GM12801 (cell line): ENCODE results near the gene BDH1.

Experiments
- CTCF ChIP-seq: IDR thresholded peaks from one replicate; pipeline ENCODE4 v1.5.1; 2011; ENCODE audit warnings: control low read depth; ENCODE audit not compliant: insufficient read length; ENCODE audit errors: extremely low read depth

Gene BDH1

DNA sequence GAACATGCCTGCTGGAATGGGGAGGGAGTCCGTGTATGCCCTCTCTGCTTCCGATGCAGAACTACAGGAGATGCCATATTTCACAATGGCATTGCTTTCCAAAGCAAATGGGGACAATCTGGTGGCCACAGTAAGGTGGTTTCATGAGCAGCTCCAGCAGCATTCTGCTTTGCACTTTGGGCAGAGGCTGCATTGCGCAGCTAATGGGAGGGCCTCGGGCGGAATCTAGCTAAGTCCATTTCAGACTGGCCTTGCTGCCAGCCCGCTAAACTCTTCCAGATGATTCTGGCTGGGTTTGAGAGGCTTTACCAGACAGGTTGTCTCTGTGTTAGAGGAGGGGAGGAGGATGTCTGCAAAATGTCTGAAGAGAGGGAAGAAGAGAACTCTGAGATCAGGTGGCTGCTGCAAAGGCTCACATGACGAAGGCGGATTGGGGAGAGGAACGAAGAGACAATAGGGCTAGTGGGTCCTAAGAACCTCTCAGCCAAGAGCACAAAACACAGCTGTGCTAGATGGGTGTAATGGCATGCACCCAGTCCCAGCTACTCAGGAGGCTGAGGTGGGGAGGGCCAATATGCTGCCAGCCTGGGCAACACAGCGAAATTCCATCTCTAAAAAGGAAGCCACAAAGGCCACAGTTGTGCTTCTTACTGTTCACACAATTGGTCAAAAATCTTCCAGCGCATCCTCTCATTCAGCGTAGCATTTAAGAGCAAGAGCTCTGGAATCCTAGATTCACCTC is 63.7 kb downstream of the BDH1 start:
- no peak for TF ChIP-seq CTCF

GRCh38 chr3:197491478-197491877 is 64.3 kb downstream of the BDH1 start:
- no peak for TF ChIP-seq CTCF

- TF ChIP-seq CTCF = no peak
Measured at GRCh38 chr3:197490098-197491058, 65.4 kb downstream of the BDH1 start.

DNA sequence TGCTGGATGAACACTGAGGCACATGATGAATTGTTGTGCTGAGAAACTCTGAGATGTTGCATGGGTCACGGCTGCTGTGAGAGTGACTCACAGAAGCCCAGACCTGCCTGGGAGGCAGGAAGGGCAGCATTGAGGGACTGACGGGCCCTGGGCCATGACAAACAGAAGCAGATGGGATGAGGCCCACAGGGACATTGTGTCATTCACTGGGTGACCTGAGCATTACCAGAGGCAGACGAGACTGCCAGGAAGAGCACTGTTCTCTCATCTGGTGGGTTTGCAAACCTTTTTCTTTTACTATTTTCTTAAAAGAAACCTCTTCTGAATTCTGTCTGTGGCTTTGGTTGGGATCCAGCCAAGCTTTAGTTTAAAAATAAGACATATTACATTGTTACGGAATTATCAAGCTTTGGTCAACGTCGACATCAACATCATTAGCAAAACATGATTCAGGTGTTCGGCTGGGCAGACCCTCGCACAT is 67.8 kb downstream of the BDH1 start:
- no peak for TF ChIP-seq CTCF

GRCh38 chr3:197486861-197487260 is 68.9 kb downstream of the BDH1 start:
- no peak for TF ChIP-seq CTCF

DNA sequence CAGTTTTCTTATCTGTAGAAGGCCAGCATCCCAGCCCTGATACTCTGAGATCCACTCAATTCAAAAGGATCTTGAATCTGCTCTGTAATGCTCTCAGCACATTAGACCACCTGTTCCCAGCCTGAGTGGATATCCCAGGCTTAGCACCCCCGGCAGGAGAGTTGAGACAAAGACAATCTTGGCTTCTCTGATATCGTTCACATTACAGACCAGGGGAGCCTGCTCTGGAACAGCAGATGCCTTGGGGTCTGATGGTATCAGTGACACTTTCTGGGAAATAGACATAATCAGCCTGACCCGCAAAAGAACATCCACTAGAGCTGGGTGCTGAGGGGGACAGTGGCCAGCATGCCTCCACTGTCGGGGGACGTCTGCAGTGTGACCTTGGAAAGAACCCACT is 70.6 kb downstream of the BDH1 start:
- no peak for TF ChIP-seq CTCF

DNA sequence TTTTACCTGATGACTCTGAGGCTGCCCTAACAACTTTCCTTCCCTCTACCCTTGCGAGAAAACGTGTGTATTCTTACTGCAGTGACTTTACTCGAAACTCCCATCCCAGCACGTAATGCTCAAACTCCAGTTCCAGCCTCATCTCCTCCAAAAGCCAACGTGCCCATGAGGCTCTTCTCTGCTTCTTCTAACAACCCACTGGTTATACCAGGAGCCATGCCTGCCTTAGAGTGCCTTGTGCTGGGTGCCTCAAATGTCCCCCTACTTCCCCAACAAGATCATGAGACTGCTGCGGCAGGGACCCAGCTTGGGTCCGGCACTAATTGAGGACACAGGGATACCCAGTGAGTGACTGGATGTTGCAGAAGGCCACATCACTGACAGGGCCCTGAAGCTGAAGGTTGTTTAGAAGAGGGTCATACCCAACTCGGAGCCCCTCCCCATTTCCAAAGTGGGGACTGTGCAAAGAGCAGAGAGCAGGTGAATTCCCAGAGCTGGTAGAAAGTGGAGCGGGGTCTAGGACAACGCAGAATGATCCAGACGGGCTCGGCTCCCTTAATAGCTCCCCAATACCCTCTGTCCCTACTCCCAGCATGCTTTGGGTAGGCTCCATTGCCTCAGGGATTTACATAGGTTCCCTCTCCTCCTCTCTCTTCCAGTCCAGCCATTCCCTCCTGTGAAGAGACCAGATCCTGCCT is 71.4 kb downstream of the BDH1 start:
- TF ChIP-seq CTCF = no peak
